Activated naive CD4-positive, alpha-beta T cell treated with anti-CD3 and anti-CD28 coated beads, Interleukin-2, amount 50 U/mL, for 72 hours (primary cell): ENCODE results near the gene VASH2. TPM values are rescaled to one million over a fixed set of nuclear protein-coding genes. Genes with fewer than 3 reads are reported as not detected.
"Not testable (repeated sequence)": the region's sequence is repeated elsewhere in the genome, so short reads cannot be mapped to it uniquely, and the experiment has no call there.

ENCODE experiments used
- ATAC-seq, 2 donors: fragments of 150-1000 bp; cut with Tn5 transposase; 2 replicates each; pipeline ENCODE4 v1.10.0; 2021; ENCODE audit warnings: mild to moderate bottlenecking in 2 of 2, moderate library complexity in 2 of 2
- DNase-seq, 2 donors: peaks; one replicate each; pipeline ENCODE4 v3.0.0; 2021 to 2022; ENCODE audit warnings: low spot score in 2 of 2
- H3K27ac Mint-ChIP-seq, 2 donors: one replicate each; pipeline ENCODE4 v1.8.0; 2022; ENCODE audit warnings: mild to moderate bottlenecking in 2 of 2, mixed read lengths in 2 of 2
- H3K36me3 Mint-ChIP-seq, 2 donors: one replicate each; pipeline ENCODE4 v1.8.0; 2022; ENCODE audit warnings: mixed read lengths in 2 of 2
- H3K9me3 Mint-ChIP-seq, 2 donors: one replicate each; pipeline ENCODE4 v1.8.0; 2022; ENCODE audit warnings: mixed read lengths in 2 of 2
- total RNA-seq, 2 donors: library from RNA; stranded (reverse); gene quantifications; one replicate each; pipeline ENCODE4 v1.2.3, GENCODE V29; 2022

VASH2 gene
- total RNA-seq, 2 donors from 2014 or later, result 0.20 to 0.39 TPM

DNA sequence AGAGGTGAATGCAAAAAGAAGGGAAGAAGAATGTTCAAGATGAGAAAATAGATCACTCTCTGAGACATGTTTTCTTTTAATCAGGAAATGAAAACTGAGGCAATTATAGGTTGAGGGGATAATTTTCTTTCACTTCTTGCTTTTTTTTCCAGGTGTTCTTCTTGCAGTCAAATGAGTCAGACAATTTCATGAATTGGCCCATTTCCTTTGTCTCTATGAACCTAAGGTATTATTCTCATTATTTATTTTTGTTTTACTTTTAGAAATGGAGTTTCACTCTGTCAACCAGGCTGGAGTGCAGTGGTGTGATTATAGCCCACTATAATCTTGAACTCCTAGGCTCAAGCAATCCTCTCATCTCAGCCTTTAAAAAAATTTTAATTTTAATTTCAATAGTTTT lies 3.5 kb upstream of the VASH2 start:
- Mint-ChIP-seq H3K9me3 (no peaks in the 10 kb centered on the region), H3K36me3 (peaks cover 0 to 16% of the 10 kb centered on the region in 2 donors), H3K27ac (no peak overlapping the region)
- ATAC-seq, result no peak
- DNase-seq, result no peak

DNA sequence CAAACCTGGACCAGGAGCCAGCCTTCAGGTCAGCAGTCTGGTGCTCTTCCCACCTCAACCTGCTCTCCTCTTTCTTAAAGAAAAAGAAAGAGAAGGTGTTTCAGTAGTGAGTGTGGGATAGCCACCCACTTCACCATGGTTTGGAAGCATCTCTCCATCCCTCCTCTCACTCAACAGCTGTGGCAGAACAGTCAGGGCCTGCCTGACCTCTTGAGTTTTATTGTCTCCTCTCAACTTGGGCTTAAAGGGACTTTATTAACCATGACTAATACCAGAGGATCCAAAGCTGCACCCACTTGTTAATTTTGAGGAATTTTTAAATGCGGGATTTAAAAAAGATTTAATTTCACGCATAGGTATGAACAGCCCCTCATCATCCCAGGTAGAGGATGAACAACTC lies 570 bp upstream of the VASH2 start:
- ATAC-seq (no peak), DNase-seq (no peak)
- Mint-ChIP-seq H3K9me3 (no peaks in the 10 kb centered on the region), H3K27ac (no peak overlapping the region), H3K36me3 (peaks cover 0 to 16% of the 10 kb centered on the region in 2 donors)

GRCh38 chr1:212951126-212951946 lies 995 bp downstream of the VASH2 start:
- DNase-seq (peak in 1 of 2 donors; percentile 9), ATAC-seq (peak; percentile 2 to 3)
- no peaks in the 10 kb centered on the region for H3K9me3 Mint-ChIP-seq
- no peak overlapping the region for H3K27ac Mint-ChIP-seq
- H3K36me3 Mint-ChIP-seq, result peaks cover 0 to 16% of the 10 kb centered on the region in 2 donors

DNA sequence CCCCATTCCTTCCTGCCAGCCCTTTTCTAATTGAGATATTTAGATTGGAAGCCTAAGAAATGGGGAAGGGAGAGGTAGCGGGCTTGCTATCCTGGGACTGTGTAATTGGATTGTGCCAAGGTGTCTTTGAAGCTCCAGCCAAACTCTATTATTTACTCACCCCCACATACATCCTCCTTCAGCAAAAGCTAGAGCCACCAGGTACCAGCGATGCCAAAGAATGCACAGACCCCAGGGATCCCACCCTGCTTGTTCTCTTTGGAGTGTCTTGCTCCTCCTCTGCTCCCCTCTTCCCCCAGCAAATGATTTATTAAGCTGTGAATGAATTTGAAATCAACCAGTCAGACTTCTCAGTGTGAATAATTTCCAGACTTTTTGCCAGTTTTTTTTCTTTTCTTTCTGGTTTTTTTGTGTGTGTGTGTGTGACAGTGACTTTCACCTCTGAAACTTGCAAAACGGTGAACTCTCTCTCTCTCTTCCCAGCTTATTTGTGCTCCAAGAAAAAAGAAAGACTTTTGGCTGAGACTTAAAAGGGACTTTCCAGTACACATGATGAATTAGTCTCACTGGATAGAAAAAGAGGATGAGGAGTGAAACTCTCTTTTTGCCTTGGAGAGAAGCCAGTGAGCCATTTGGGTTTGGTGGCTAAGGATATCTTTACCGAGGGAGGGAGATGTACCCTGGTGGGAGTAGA lies 1.8 kb downstream of the VASH2 start:
- H3K27ac Mint-ChIP-seq, result no peak overlapping the region
- no peaks in the 10 kb centered on the region for H3K9me3 Mint-ChIP-seq
- no peak for ATAC-seq

DNA sequence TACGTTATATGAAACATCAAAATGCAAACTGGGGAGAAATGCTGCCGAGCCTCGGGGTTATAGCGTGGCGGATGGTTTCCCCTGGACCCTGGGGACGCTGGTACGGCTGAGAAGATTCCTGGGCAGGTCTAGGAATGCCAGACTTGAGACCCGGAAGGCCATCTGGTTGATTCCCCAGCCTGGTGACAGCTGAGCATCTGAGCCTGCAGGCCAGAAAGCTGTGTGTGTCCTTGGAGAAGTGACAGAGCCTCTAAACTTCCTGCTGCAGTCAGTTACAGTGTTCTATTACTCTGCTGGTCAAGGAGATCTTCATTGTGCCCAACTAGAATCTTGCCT lies 2.3 kb downstream of the VASH2 start:
- H3K36me3 Mint-ChIP-seq, result peaks cover 0 to 16% of the 10 kb centered on the region in 2 donors
- H3K27ac Mint-ChIP-seq, result no peak overlapping the region
- DNase-seq, result peak in 1 of 2 donors; percentile 41
- no peaks in the 10 kb centered on the region for H3K9me3 Mint-ChIP-seq
- no peak for ATAC-seq

More for the DNA sequence above, 1.8 kb downstream of the VASH2 start:
- H3K36me3 Mint-ChIP-seq, result peaks cover 0 to 16% of the 10 kb centered on the region in 2 donors
- peak in 1 of 2 donors; percentile 0 for DNase-seq

- DNase-seq (no peak), ATAC-seq (no peak)
- Mint-ChIP-seq H3K9me3 (no peaks in the 10 kb centered on the region), H3K27ac (no peak overlapping the region), H3K36me3 (peaks cover 0 to 16% of the 10 kb centered on the region in 2 donors)
Observed at GRCh38 chr1:212953321-212953720, 3.0 kb downstream of the VASH2 start.

DNA sequence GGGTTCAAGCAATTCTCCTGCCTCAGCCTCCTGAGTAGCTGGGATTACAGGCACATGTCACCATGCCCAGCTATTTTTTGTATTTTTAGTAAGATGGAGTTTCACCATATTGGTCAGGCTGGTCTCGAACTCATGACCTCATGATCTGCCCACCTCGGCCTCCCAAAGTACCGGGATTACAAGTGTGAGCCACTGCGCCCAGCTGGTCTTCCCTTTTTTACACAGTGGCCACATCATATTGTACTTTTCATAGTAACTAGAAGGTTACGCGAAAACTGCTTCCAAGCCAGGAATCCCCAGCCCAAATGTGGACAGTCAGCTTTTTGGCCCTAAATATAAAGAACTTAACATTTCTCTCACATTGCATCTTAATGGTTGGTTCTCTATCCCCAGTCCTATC lies 4.2 kb downstream of the VASH2 start:
- peaks cover 0 to 5% of the 10 kb centered on the region in 2 donors for H3K36me3 Mint-ChIP-seq
- no peak overlapping the region for H3K27ac Mint-ChIP-seq
- peak in 1 of 2 donors; percentile 7 for DNase-seq
- no peaks in the 10 kb centered on the region for H3K9me3 Mint-ChIP-seq
- no peak for ATAC-seq

DNA sequence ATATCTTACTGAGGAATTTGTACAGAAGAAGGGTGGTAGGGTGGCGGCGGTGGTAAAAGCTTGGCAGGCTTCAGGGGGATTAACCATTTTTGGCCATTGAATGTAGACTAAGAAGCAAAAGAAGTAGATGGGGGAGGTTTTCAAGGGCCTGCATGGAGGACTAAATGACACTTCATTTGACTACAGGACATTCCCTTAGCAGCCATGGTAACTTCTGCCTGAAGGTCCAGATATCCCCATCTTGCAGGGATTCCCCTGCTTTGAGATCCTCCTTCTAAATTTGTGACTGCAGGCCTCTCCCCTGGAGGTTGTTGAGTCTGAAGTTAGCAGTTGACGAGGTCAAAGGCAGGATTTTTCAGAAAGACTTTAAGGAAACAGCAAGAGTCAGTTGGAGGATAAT lies 4.8 kb downstream of the VASH2 start:
- no peaks in the 10 kb centered on the region for H3K9me3 Mint-ChIP-seq
- no peak for ATAC-seq
- DNase-seq, result peak in 1 of 2 donors; percentile 6
- peaks cover 0 to 3% of the 10 kb centered on the region in 2 donors for H3K36me3 Mint-ChIP-seq
- H3K27ac Mint-ChIP-seq, result no peak overlapping the region

- H3K36me3 Mint-ChIP-seq, result no peaks in the 10 kb centered on the region
- H3K9me3 Mint-ChIP-seq, result no peaks in the 10 kb centered on the region
- no peak for ATAC-seq
- no peak overlapping the region for H3K27ac Mint-ChIP-seq
- DNase-seq, result no peak
Observed at GRCh38 chr1:212955961-212956620, 5.8 kb downstream of the VASH2 start.

GRCh38 chr1:212957546-212957945 lies 7.2 kb downstream of the VASH2 start:
- no peak for DNase-seq
- no peak for ATAC-seq
- Mint-ChIP-seq H3K9me3 (no peaks in the 10 kb centered on the region), H3K27ac (no peak overlapping the region), H3K36me3 (no peaks in the 10 kb centered on the region)

DNA sequence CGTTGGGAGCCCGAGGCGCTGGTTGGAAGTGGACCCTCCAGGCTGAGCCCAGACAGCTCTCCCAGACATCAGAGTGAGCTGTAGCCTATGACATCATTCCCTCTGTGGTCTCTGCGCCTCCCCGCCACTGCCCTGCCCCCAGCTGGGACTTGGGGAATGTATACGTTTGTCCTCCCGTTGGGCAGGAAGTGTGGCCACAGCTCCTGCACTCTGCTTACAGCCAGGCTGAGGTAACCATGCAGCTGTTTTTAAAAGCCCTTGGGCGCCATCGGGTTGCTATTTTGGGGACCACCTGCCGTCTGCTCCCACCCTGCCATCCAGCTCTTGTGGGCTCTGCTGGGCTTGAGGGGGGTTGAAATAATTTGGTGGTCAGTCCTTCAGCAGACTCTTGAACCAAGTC lies 7.8 kb downstream of the VASH2 start:
- DNase-seq (no peak), ATAC-seq (no peak)
- Mint-ChIP-seq H3K36me3 (no peaks in the 10 kb centered on the region), H3K27ac (no peak overlapping the region), H3K9me3 (no peaks in the 10 kb centered on the region)

DNA sequence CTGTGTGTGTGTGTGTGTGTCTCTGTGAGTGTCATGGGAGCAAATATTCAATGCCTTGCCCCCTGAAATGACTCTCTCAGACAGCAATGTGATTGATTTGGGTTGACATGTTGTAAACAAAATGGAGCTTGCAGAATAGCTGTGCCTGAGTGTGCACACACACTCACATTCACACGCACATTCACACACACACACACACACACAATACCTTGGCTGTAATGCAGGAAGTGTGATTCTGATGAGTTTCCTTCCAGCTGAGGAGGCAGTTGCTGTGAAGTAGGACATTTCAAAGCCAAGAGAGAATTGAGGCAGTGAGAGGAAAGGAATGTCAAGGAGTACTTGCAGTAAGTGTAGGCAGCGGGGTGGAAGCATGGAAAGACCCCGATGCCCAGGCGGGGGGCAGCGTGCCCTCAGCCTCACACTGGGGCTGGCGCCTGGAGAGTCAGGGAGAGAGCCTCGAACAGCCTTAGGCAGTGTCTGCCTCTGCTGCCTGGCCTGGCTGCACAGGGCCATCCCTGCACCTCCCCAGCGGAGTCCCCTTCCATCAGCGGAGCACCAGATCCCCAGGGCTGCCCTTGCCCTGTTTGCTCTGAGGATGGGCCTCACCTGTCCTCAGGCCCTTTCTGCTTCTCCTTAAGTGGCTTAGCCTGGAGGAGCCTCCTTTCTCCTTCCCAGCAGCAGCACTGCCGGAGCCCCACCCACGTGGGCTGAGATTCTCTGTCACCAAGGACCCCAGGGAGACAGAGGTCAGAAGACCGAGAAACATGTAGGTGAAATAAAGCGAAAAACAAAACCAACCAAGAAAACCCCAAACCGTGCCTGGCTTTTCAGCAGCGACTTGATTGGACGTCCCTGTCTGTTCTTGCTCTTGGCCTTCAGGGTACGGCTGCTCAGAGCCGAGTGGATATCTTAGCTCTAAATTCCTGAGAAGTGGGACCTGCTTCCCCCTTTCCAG lies 9.2 kb downstream of the VASH2 start:
- ATAC-seq (no peak), DNase-seq (no peak)
- Mint-ChIP-seq H3K36me3 (no peaks in the 10 kb centered on the region), H3K27ac (peak overlapping the region in 1 of 2 donors; percentile 11), H3K9me3 (no peaks in the 10 kb centered on the region)

- Mint-ChIP-seq H3K36me3 (no peaks in the 10 kb centered on the region), H3K27ac (peak overlapping the region in 1 of 2 donors; percentile 90)
Observed at GRCh38 chr1:212960932-212961331, 10.6 kb downstream of the VASH2 start.

GRCh38 chr1:212962509-212962908 lies 12.2 kb downstream of the VASH2 start:
- Mint-ChIP-seq H3K27ac (no peak overlapping the region), H3K9me3 (no peaks in the 10 kb centered on the region), H3K36me3 (no peaks in the 10 kb centered on the region)
- ATAC-seq, result no peak
- no peak for DNase-seq

More at GRCh38 chr1:212960932-212961331, 10.6 kb downstream of the VASH2 start:
- DNase-seq (no peak), ATAC-seq (no peak)
- H3K9me3 Mint-ChIP-seq, result no peaks in the 10 kb centered on the region

- H3K9me3 Mint-ChIP-seq, result no peaks in the 10 kb centered on the region
- no peaks in the 10 kb centered on the region for H3K36me3 Mint-ChIP-seq
- no peak overlapping the region for H3K27ac Mint-ChIP-seq
- DNase-seq, result no peak
- no peak for ATAC-seq
Observed at GRCh38 chr1:212964102-212964501, 13.8 kb downstream of the VASH2 start.

DNA sequence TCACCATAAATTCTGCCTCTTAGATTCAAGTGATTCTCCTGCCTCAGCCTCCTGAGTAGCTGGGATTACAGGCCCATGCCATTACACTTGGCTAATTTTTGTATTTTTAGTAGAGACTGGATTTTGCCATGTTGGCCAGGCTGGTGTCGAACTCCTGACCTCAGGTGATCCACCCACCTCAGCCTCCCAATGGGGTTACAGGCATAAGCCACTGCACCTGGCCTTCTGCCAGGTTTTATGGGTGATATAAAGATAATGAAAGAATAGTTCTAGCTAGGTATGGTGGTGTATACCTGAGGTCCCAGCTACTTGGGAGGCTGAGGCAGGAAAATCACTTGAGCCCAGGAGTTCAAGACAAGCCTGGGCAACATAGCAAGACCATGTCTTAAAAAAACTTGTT lies 14.7 kb downstream of the VASH2 start:
- not testable (repeated sequence) for ATAC-seq, H3K27ac Mint-ChIP-seq, H3K9me3 Mint-ChIP-seq, DNase-seq, H3K36me3 Mint-ChIP-seq
